Mucosa of descending colon (tissue), 3 donors: ENCODE measurements around the gene KLF17. TPM values are rescaled to one million over a fixed set of nuclear protein-coding genes. Genes with fewer than 3 reads are reported as not detected.

Source experiments
- ATAC-seq: fragments of 200-7000 bp; cut with Tn5 transposase; one replicate; pipeline ENCODE4 v1.9.1; 2020; ENCODE audit warnings: mild to moderate bottlenecking, moderate library complexity
- DNase-seq, 3 donors: peaks; one replicate each; pipeline ENCODE4 v3.0.0-alpha.2; 2020
- H3K36me3 ChIP-seq: fragments of 200-600 bp; one replicate; pipeline ENCODE4 v1.8.0; 2021; ENCODE audit warnings: low read depth, mild to moderate bottlenecking
- H3K4me1 ChIP-seq: fragments of 200-600 bp; one replicate; pipeline ENCODE4 v1.8.0; 2021; ENCODE audit warnings: low read depth, mild to moderate bottlenecking
- H3K4me3 ChIP-seq: fragments of 200-600 bp; one replicate; pipeline ENCODE4 v1.8.0; 2021; ENCODE audit warnings: mild to moderate bottlenecking
- H3K9me3 ChIP-seq: fragments of 200-600 bp; one replicate; pipeline ENCODE4 v1.8.0; 2021; ENCODE audit warnings: mild to moderate bottlenecking
- CTCF ChIP-seq: fragments of 200-600 bp; IDR thresholded peaks from one replicate; pipeline ENCODE4 v1.8.0; 2022; ENCODE audit warnings: antibody characterized with exemption, mild to moderate bottlenecking
- intact Hi-C, 2 donors: fragments of 100-400 bp; cut with DNase I in 1 of 2; cut with micrococcal nuclease in 1 of 2; formaldehyde crosslinking; loops; one replicate each; pipeline versions ENCODE4 v1.11.0 to v1.11.1; 2022; cut with DNase I, micrococcal nuclease
- long read RNA-seq, 2 donors: library from polyadenylated mRNA; unstranded; transcript quantifications; one replicate each; pipeline ENCODE4 v2.0.0, GENCODE V29; 2019 to 2021
- total RNA-seq, 3 donors: library from RNA; stranded (reverse); fragmentation: NEBNext Ultra II Directional in 2 of 3; extraction: Animal tissue kit (Norgen Biotek cat#: 25700) in 2 of 3; gene quantifications; one replicate each; pipeline versions ENCODE4 v1.2.1 to v1.2.4, GENCODE V29; 2021 to 2023
- donor health status: DM: no; HTN: no; CAD: no; lungs with moderate emphysema.
- donor health status: DM: no; HTN: no; CAD: no.
- donor health status: DM: no; HTN: yes; CAD: no.

Gene KLF17
- total RNA-seq, result under 1 TPM in 1 of 3 donors, not detected in 2; 0.13 TPM
- long read RNA-seq, donor 1, result 0 reads
- long read RNA-seq, donor 2, result 0 reads

- no peak for DNase-seq
- H3K4me3 ChIP-seq, result no peak within 1 kb of the TSS
- H3K36me3 ChIP-seq, result no peaks in the 10 kb centered on the region
- no peak for TF ChIP-seq CTCF
- intact Hi-C loops, result no loop called here
- ATAC-seq, result no peak
- no peaks in the 10 kb centered on the region for H3K9me3 ChIP-seq
- H3K4me1 ChIP-seq, result no peaks in the 10 kb centered on the region
These were observed at the start of gene KLF17 for GRCh38 chr1:44118682-44119081. Gene KLF17, plus strand, starts transcription at chr1:44118821. Its CDS starts 87 bp downstream, at chr1:44118908.

- no peaks in the 10 kb centered on the region for H3K9me3 ChIP-seq
- DNase-seq (no peak), ATAC-seq (no peak)
- no peaks in the 10 kb centered on the region for H3K36me3 ChIP-seq
- H3K4me3 ChIP-seq, result no peak overlapping the region
- intact Hi-C loops, result no loop called here
- TF ChIP-seq CTCF, result no peak
- no peaks in the 10 kb centered on the region for H3K4me1 ChIP-seq
These were observed 47.2 kb upstream of the KLF17 start for GRCh38 chr1:44071461-44071860.

GRCh38 chr1:44072204-44072603, 46.4 kb upstream of the KLF17 start:
- no peaks in the 10 kb centered on the region for H3K4me1 ChIP-seq
- no peak overlapping the region for H3K4me3 ChIP-seq
- ATAC-seq (no peak), DNase-seq (no peak)
- H3K9me3 ChIP-seq, result no peaks in the 10 kb centered on the region
- no peaks in the 10 kb centered on the region for H3K36me3 ChIP-seq
- intact Hi-C loops, result no loop called here
- TF ChIP-seq CTCF, result no peak

- intact Hi-C loops, result no loop called here
- no peak for ATAC-seq
- Histone ChIP-seq H3K4me1 (no peaks in the 10 kb centered on the region), H3K4me3 (no peak overlapping the region), H3K36me3 (no peaks in the 10 kb centered on the region), H3K9me3 (no peaks in the 10 kb centered on the region)
- TF ChIP-seq CTCF, result no peak
- DNase-seq, result no peak
These were observed 45.8 kb upstream of the KLF17 start for GRCh38 chr1:44072821-44073220.

- Histone ChIP-seq H3K36me3 (no peaks in the 10 kb centered on the region), H3K9me3 (no peaks in the 10 kb centered on the region), H3K4me1 (peaks cover under 1% of the 10 kb centered on the region), H3K4me3 (no peak overlapping the region)
- no peak for ATAC-seq
- TF ChIP-seq CTCF, result no peak
- DNase-seq, result no peak
- intact Hi-C loops, result no loop called here
These were observed 45.1 kb upstream of the KLF17 start for GRCh38 chr1:44073528-44073927.

- Histone ChIP-seq H3K4me3 (no peak overlapping the region), H3K36me3 (no peaks in the 10 kb centered on the region), H3K4me1 (peaks cover 4% of the 10 kb centered on the region), H3K9me3 (no peaks in the 10 kb centered on the region)
- no peak for TF ChIP-seq CTCF
- no peak for ATAC-seq
- intact Hi-C loops, result no loop called here
- no peak for DNase-seq
These were observed 44.2 kb upstream of the KLF17 start for GRCh38 chr1:44074415-44074814.
